ENCODE results near the gene LRRN1. TPM values are rescaled to one million over a fixed set of nuclear protein-coding genes. Genes with fewer than 3 reads are reported as not detected.
A peak's percentile ranks its signal among the peaks of the same experiment; 100 is the strongest.

The LRRN1 gene
- total and polyA plus RNA-seq, 2 donors (not counting 1 experiment from before 2014, with no cell fraction given) = 0.02 to 0.33 TPM

DNA sequence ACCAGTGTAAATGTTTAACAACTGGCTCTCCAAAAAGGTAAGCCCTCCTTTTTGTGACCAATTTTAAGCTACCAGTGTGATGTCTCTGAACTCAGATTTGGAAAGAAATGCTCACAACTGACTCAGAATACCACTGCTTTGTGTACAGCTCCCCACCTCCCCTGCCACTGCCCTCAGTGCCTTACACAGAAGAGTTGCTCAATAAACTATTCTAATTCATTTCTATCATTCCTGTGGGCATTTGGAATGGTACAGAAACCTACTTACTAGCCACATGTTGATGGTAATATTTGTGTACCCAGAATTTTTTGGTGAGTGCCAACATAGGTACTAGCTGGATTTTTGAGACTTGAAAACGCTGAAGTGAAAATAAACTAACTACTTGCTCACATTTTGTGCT lies 16.0 kb downstream of the LRRN1 start:
- Histone ChIP-seq H4K20me1 (ENCODE audit: control insufficient read depth, extremely low read depth, insufficient read depth, low read length) (no peaks in the 10 kb centered on the region), H2AFZ (ENCODE audit: low read length) (no peak overlapping the region), H3K4me2 (ENCODE audit: extremely low read depth, insufficient read depth, low read length) (no peak overlapping the region), H3K9ac (ENCODE audit: insufficient read depth, low read length) (no peak overlapping the region), H3K4me3 (replicated peaks in 1 of 4; ENCODE audit: control extremely low read depth in 1 of 4, insufficient read depth in 1 of 4, low read depth in 3 of 4, low read length in 4 of 4) (no peak overlapping the region), H3K27me3 (ENCODE audit: control insufficient read depth, insufficient read depth, low read length) (no peaks in the 10 kb centered on the region), H3K79me2 (ENCODE audit: control insufficient read depth, insufficient read depth, low read length) (no peaks in the 10 kb centered on the region), H3K36me3 (ENCODE audit: control insufficient read depth, insufficient read depth, low read length) (no peaks in the 10 kb centered on the region), H3K9me3 (ENCODE audit: control insufficient read depth, insufficient read depth, low read depth, low read length) (no peaks in the 10 kb centered on the region), H3K27ac (ENCODE audit: insufficient read depth, low read length) (no peak overlapping the region), H3K4me1 (ENCODE audit: control insufficient read depth, extremely low read depth, insufficient read depth, low read length) (no peaks in the 10 kb centered on the region)
- TF ChIP-seq EZH2 (IDR thresholded peaks at IDR 0.05; ENCODE audit: low read length, missing control alignments) (no peak), CTCF (conservative IDR thresholded peaks at IDR 0.05 in 1 of 2, IDR thresholded peaks at IDR 0.05 in 1 of 2; ENCODE audit: low read depth in 1 of 2, low read length in 2 of 2) (no peak)
- DNase-seq (ENCODE audit: low read depth in 2 of 2) = peak in 1 of 2 donors; percentile 68

DNA sequence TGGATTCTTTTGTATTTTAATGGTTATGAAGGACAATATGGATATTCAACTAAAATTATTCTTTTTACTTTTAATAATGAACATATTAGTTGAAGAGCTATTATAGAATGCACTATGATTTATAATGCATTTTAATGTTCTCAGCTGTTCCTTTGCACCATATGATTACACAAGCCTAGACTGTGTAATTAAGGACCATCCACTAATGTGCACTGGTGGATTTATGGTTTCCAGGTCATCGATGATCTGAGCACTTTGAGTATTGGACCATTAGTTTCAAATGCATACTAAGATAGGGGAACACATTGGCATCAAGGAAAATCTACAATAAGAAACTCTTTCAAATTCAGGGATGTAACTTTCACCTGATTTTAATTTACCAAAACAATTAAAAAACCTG lies 16.8 kb downstream of the LRRN1 start:
- Histone ChIP-seq H3K9ac (ENCODE audit: insufficient read depth, low read length) (no peak overlapping the region), H3K79me2 (ENCODE audit: control insufficient read depth, insufficient read depth, low read length) (no peaks in the 10 kb centered on the region), H3K9me3 (ENCODE audit: control insufficient read depth, insufficient read depth, low read depth, low read length) (no peaks in the 10 kb centered on the region), H3K27me3 (ENCODE audit: control insufficient read depth, insufficient read depth, low read length) (no peaks in the 10 kb centered on the region), H2AFZ (ENCODE audit: low read length) (no peak overlapping the region), H3K4me2 (ENCODE audit: extremely low read depth, insufficient read depth, low read length) (no peak overlapping the region), H3K36me3 (ENCODE audit: control insufficient read depth, insufficient read depth, low read length) (no peaks in the 10 kb centered on the region), H3K4me3 (replicated peaks in 1 of 4; ENCODE audit: control extremely low read depth in 1 of 4, insufficient read depth in 1 of 4, low read depth in 3 of 4, low read length in 4 of 4) (no peak overlapping the region), H4K20me1 (ENCODE audit: control insufficient read depth, extremely low read depth, insufficient read depth, low read length) (no peaks in the 10 kb centered on the region), H3K27ac (ENCODE audit: insufficient read depth, low read length) (no peak overlapping the region), H3K4me1 (ENCODE audit: control insufficient read depth, extremely low read depth, insufficient read depth, low read length) (no peaks in the 10 kb centered on the region)
- DNase-seq (ENCODE audit: low read depth in 2 of 2) = no peak
- TF ChIP-seq CTCF (conservative IDR thresholded peaks at IDR 0.05 in 1 of 2, IDR thresholded peaks at IDR 0.05 in 1 of 2; ENCODE audit: low read depth in 1 of 2, low read length in 2 of 2) (no peak), EZH2 (IDR thresholded peaks at IDR 0.05; ENCODE audit: low read length, missing control alignments) (no peak)

- TF ChIP-seq EZH2 (IDR thresholded peaks at IDR 0.05; ENCODE audit: low read length, missing control alignments) (no peak), CTCF (conservative IDR thresholded peaks at IDR 0.05 in 1 of 2, IDR thresholded peaks at IDR 0.05 in 1 of 2; ENCODE audit: low read depth in 1 of 2, low read length in 2 of 2) (no peak)
- no peaks in the 10 kb centered on the region for H3K9me3 ChIP-seq (ENCODE audit: control insufficient read depth, insufficient read depth, low read depth, low read length)
- no peaks in the 10 kb centered on the region for H4K20me1 ChIP-seq (ENCODE audit: control insufficient read depth, extremely low read depth, insufficient read depth, low read length)
- H3K4me2 ChIP-seq (ENCODE audit: extremely low read depth, insufficient read depth, low read length) = no peak overlapping the region
- H3K36me3 ChIP-seq (ENCODE audit: control insufficient read depth, insufficient read depth, low read length) = no peaks in the 10 kb centered on the region
- H3K79me2 ChIP-seq (ENCODE audit: control insufficient read depth, insufficient read depth, low read length) = no peaks in the 10 kb centered on the region
- no peak overlapping the region for H2AFZ ChIP-seq (ENCODE audit: low read length)
- no peak overlapping the region for H3K27ac ChIP-seq (ENCODE audit: insufficient read depth, low read length)
- no peaks in the 10 kb centered on the region for H3K27me3 ChIP-seq (ENCODE audit: control insufficient read depth, insufficient read depth, low read length)
- no peak overlapping the region for H3K4me3 ChIP-seq (replicated peaks in 1 of 4; ENCODE audit: control extremely low read depth in 1 of 4, insufficient read depth in 1 of 4, low read depth in 3 of 4, low read length in 4 of 4)
- no peaks in the 10 kb centered on the region for H3K4me1 ChIP-seq (ENCODE audit: control insufficient read depth, extremely low read depth, insufficient read depth, low read length)
- DNase-seq (ENCODE audit: low read depth in 2 of 2) = peak in 1 of 2 donors; percentile 51
- no peak overlapping the region for H3K9ac ChIP-seq (ENCODE audit: insufficient read depth, low read length)
These were observed 18.6 kb downstream of the LRRN1 start for GRCh38 chr3:3817865-3818264.

All from fibroblast of lung (primary cell).